HG02798 (cell line): ENCODE results near the gene LRRC75B.
"Not testable (repeated sequence)": the region's sequence is repeated elsewhere in the genome, so short reads cannot be mapped to it uniquely, and the experiment has no call there.

ENCODE experiments used
- ATAC-seq: cut with Tn5 transposase; IDR thresholded peaks from one replicate; pipeline ENCODE4 v1.9.1; 2021; ENCODE audit warnings: mild to moderate bottlenecking; ENCODE audit not compliant: unreplicated experiment, poor library complexity

The LRRC75B gene, protein sequence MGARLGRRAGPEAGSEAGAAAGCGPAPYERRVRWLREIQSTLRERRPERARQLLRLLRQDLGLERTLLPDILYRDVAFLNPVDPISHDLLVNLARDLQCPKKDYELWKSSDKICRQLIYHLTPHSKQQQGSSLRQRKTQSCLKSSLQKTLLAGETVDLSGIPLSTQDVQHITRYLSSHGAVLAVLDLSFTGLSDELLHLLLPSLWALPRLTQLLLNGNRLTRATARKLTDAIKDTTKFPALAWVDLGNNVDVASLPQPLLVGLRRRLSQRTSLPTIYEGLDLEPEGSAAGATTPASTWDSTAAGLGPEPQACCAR

DNA sequence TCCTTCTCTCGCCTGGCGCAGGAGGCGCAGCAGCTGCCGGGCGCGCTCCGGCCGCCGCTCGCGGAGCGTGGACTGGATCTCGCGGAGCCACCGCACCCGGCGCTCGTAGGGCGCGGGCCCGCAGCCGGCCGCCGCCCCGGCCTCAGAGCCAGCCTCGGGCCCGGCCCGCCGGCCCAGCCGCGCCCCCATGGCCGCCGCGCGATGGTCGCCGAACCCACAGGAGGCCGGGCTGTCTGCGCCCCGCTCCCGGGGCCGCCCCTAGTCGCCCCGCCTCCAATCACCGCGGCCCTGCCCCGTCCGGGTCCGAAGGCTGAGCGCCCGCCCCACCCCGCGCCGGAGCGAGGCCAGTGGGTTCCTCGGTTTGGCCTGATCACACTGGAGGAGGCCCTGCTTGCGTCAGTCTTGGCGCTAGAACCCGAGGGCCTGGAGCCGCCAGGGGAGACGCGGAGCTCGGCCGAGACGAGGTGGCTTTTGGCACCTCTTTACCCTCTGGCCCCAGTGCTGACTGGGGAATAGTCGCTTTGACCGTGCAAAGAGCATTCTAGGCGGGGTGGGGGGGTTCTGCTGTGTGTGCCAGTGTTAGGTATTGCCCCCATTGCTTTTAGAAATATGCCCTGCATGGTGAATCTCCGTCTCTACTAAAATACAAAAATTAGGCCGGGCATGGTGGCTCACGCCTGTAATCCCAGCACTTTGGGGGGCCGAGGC is at the start of gene LRRC75B:
LRRC75B (minus strand) TSS at position 223 of the 708 bp plus-strand sequence; CDS start at position 189, 34 bp downstream.
- ATAC-seq: peak; percentile 74

DNA sequence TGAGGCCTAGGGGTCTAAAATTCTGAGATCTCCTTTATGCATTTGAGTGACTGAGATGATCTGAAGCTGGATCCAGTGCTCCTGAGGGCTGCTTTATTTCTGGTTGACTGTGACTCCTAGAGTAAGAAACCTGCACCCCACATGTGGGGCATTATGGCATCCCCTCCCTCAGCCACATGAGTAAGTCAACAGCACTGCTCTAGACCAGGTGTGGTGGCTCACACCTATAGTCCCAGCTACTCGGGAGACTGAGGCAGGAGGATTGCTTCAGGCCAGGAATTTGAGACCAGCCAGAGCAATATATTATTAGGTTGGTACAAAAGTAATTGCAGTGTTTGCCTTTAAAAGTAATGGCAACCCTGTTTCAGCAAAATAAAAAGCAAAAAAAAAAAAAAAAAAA is 49.4 kb upstream of the LRRC75B start:
- ATAC-seq: not testable (repeated sequence)

GRCh38 chr22:24636513-24636912 is 43.6 kb upstream of the LRRC75B start:
- not testable (repeated sequence) for ATAC-seq

- not testable (repeated sequence) for ATAC-seq
These were observed 42.0 kb upstream of the LRRC75B start for GRCh38 chr22:24634776-24635389.

- not testable (repeated sequence) for ATAC-seq
These were observed 40.6 kb upstream of the LRRC75B start for GRCh38 chr22:24633231-24634023.

GRCh38 chr22:24632642-24633041 is 39.8 kb upstream of the LRRC75B start:
- ATAC-seq: not testable (repeated sequence)

- not testable (repeated sequence) for ATAC-seq
These were observed 38.7 kb upstream of the LRRC75B start for GRCh38 chr22:24631430-24632122.

DNA sequence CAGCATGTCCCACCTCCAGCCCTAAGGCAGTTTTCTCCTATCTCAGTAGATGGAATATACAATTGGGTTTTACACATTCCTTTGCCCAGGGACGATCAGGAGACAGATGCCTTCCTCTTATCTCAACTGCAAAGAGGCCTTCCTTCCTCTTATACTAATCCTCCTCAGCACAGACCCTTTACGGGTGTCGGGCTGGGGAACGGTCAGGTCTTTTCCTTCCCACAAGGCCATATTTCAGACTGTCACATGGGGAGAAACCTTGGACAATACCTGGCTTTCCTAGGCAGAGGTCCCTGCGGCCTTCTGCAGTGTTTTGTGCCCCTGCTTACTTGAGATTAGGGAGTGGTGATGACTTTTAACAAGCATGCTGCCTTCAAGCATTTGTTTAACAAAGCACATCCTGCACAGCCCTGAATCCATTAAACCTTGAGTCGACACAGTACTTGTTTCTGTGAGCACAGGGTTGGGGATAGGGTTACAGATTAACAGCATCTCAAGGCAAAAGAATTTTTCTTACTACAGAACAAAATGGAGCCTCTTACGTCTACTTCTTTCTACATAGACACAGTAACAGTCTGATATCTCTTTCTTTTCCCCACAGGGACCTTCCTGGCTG is 38.0 kb upstream of the LRRC75B start:
- ATAC-seq: not testable (repeated sequence)

DNA sequence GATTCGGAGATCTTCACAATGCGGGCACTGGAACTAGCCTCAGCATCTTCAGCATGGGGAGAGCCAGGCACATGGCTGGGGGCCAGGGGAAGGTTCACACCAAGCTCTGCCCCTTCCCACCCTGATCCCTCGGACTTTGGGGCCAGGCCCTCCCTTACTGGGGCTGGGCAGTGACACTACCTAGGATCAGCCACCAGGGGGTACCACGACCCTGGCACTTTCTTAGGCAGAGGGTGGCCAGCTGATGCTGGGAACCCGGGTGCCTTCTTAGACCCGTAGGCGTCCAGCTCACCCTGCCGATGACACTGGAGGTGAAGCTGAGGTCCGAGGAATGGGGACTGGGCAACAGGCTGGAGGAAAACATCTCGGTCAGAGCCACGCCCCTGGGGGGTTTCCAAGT is 36.2 kb upstream of the LRRC75B start:
- not testable (repeated sequence) for ATAC-seq

- ATAC-seq: not testable (repeated sequence)
These were observed 35.0 kb upstream of the LRRC75B start for GRCh38 chr22:24627911-24628310.

GRCh38 chr22:24622596-24622995 is 29.7 kb upstream of the LRRC75B start:
- not testable (repeated sequence) for ATAC-seq

DNA sequence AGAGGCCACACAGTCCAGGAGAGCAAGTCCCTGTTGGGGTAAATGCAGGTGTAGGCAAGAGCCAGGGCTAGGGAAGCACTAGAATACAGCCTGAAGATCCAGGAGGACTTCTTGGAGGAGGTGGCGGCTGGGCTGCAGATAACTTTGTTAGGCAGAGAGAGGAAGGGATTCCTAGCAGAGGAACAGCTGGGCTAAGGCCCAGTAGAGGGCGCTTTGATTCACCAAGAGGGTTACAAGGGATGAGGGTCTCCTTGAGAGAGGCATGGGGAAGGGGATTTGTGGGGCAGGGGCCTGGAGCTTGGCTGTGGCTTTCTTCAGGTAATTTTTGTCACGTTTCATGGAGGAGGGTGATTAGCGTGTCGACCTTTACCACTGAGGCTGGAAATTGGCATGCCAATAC is 28.4 kb upstream of the LRRC75B start:
- not testable (repeated sequence) for ATAC-seq

GRCh38 chr22:24614794-24615193 is 21.9 kb upstream of the LRRC75B start:
- not testable (repeated sequence) for ATAC-seq

- ATAC-seq: not testable (repeated sequence)
These were observed 17.0 kb upstream of the LRRC75B start for GRCh38 chr22:24609888-24610287.

DNA sequence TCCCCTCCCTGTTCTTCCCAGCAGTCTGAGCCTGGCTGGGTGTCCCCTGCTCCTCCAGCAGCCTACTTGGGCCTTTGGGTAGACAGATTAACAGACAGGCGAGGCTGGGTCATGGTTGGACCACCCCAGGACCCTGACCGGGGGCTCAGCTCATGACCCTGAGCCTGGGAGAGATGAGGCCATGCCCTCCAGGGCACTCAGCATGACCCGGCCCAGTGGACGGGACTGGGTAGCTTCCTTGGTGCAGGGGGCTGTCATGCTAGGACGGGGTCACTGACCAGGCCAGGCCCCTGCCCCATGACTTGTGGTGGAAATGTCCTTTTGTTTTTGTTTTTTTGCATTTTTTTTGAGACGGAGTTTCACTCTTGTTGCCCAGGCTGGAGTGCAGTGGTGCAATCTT is 15.5 kb upstream of the LRRC75B start:
- ATAC-seq: not testable (repeated sequence)

DNA sequence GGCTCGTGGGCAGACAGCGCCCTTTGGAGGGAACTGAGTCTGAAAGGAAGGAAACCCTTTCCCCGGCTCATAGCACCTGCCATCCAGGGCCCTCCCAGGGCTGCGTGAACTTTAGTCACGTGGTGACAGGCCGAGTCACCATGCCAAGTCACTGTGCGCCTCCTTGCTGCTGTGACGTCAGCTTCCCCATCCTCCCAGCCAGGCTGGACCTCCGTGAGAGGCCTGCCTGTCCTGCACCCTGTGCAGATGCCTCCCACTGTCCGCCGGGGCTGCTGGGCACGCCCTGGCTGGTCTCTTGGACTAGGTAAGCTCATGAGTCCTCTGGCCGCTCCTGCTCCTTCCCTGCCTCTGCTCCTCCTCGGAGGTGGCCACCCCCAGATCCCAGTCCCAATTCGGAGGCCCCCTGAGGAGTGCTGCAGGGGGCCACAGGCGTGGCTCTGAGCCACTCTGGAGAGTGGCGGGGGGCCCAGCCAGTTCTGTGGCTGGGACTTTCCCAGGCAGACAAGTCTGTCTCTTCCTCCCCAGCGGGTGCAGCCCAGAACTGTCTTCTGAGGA is 14.6 kb upstream of the LRRC75B start:
- peak; percentile 50 for ATAC-seq

DNA sequence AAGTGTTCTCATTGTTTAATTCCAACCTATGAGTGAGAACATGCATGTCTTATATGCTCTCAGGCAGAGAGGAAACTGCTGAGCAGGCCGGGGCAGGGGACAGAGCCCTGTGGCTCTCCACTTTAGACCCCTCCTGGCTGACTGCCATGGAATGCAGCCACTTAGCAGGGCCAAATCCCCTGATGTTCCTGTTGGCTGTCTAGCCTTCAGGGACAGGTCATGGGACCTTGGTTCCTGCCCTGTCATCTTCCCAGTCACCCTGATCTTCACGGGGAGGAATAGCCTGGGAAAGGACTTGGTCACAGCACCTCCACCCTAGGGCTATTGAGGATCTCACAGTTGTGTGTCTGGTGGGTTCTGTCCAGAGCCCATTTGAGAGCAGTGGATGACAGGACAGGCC is 13.5 kb upstream of the LRRC75B start:
- ATAC-seq: not testable (repeated sequence)

DNA sequence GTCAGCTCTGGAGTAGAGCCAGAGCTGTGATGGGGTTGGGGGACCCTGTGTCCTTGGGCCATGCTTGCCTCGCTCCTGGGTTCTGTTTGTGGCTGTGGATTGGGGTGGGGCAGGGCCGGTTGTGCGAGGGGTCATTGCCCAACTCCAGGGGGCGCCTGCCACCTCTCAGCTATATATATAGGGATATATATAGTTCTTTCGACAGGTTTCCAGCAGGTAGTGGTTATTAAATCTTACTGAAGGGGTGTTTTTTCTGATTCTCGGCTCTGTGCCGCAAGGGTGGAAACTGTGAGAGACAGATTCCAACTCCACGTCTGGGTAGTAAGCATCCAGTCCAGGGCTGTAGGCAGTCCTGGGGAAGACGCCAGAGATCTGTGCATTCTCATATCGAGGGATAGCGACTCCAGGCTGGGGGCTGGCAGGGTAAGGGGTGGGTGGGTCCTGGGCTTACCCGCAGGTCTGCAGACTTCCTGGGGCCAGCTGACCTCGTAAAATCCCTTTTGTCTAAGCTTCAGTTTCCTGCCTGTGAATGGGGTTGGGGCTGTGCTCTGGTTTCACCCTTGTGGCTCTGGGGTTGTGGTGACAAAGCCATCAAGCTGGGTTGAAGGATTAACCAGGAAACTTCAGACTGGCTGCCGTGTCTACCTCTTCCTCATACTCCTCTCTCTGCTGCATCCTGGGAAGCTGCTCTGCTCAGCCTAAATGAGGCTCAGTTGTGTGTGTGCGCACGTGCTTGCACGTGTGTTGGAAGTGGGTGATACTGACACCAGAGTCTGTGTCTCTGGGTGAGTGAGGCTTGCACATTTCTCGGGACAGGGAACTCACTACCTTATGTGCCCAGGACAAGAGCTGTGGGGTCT is 11.1 kb upstream of the LRRC75B start:
- ATAC-seq: not testable (repeated sequence)
